Prostate gland (tissue), 2 donors: Measurements from ENCODE around the gene ROR1. TPM values are rescaled to one million over a fixed set of nuclear protein-coding genes. Genes with fewer than 3 reads are reported as not detected.

ENCODE experiments used
- DNase-seq: peaks from one replicate; pipeline ENCODE4 v3.0.0-alpha.2; 2019; ENCODE audit warnings: low spot score
- H3K27ac ChIP-seq, 2 donors: fragments of 200-600 bp; sonication (generic); 2 replicates each; pipeline ENCODE4 v1.5.1; 2017 to 2019
- H3K27me3 ChIP-seq: fragments of 200-600 bp; sonication (generic); replicated peaks from 2 replicates; pipeline ENCODE4 v1.5.1; 2019; ENCODE audit not compliant: insufficient read depth
- H3K36me3 ChIP-seq, 2 donors: fragments of 200-600 bp; sonication (generic); 1 replicate in 1 of 2; 2 replicates in 1 of 2; pipeline versions ENCODE4 v1.5.1 to v1.8.1; 2017 to 2019
- H3K4me1 ChIP-seq: fragments of 200-600 bp; sonication (generic); replicated peaks from 2 replicates; pipeline ENCODE4 v1.5.1; 2019
- H3K4me3 ChIP-seq, 2 donors: fragments of 200-600 bp; sonication (generic); 2 replicates each; pipeline ENCODE4 v1.5.1; 2017 to 2019
- H3K9me3 ChIP-seq: fragments of 200-600 bp; sonication (generic); 2 replicates; pipeline ENCODE4 v1.5.1; 2017
- POLR2A ChIP-seq: fragments of 450-650 bp; IDR thresholded peaks from one replicate; pipeline ENCODE4 v1.6.1; 2016; ENCODE audit warnings: antibody characterized with exemption, mild to moderate bottlenecking
- POLR2AphosphoS5 ChIP-seq: sonication (generic); formaldehyde crosslinking; IDR thresholded peaks from one replicate; pipeline ENCODE4 v1.6.1; 2017; ENCODE audit warnings: antibody characterized with exemption
- WGBS: methylation state at CpG from one replicate; pipeline ENCODE4 v1.1.5; 2018; 5-methylcytosine and 5-hydroxymethylcytosine counted together
- intact Hi-C: fragments of 100-400 bp; cut with DNase I; formaldehyde crosslinking; loops from one replicate; pipeline ENCODE4 v1.14.2; 2022
- total RNA-seq, 2 donors: library from RNA; depleted of rRNA; stranded (reverse); fragments of >200 nt; gene quantifications; one replicate each; pipeline ENCODE4 v1.1.0, GENCODE V29; 2016
- TF ChIP-seq, protein P1 (sequence below), 4 experiments: fragments of 200-600 bp in 2 of 4; fragments of 450-650 bp in 2 of 4; sonication (generic) in 2 of 4; IDR thresholded peaks; 1 replicate in 3 of 4; 2 replicates in 1 of 4; pipeline ENCODE4 v1.5.1; 2016 to 2019; ENCODE audit warnings: antibody characterized with exemption in 4 of 4, mild to moderate bottlenecking in 2 of 4, moderate library complexity in 2 of 4

The ROR1 gene
- total RNA-seq, 2 donors from 2014 or later: 7.3 to 11.1 TPM

GRCh38 chr1:63857478-63857877 is 83.7 kb downstream of the ROR1 start:
- Histone ChIP-seq H3K27ac (no peak overlapping the region), H3K9me3 (no peaks in the 10 kb centered on the region)
- 72% methylated on average over 2 of the region's 2 CpGs for WGBS

GRCh38 chr1:63858153-63858552 is 84.3 kb downstream of the ROR1 start:
- H3K4me3 ChIP-seq: no peak overlapping the region
- H3K27me3 ChIP-seq: no peaks in the 10 kb centered on the region
- H3K36me3 ChIP-seq: no peaks in the 10 kb centered on the region
- H3K27ac ChIP-seq: no peak overlapping the region
- no peaks in the 10 kb centered on the region for H3K4me1 ChIP-seq
- TF ChIP-seq POLR2A (no peak), POLR2AphosphoS5 (no peak)
- TF ChIP-seq, protein P1, sequence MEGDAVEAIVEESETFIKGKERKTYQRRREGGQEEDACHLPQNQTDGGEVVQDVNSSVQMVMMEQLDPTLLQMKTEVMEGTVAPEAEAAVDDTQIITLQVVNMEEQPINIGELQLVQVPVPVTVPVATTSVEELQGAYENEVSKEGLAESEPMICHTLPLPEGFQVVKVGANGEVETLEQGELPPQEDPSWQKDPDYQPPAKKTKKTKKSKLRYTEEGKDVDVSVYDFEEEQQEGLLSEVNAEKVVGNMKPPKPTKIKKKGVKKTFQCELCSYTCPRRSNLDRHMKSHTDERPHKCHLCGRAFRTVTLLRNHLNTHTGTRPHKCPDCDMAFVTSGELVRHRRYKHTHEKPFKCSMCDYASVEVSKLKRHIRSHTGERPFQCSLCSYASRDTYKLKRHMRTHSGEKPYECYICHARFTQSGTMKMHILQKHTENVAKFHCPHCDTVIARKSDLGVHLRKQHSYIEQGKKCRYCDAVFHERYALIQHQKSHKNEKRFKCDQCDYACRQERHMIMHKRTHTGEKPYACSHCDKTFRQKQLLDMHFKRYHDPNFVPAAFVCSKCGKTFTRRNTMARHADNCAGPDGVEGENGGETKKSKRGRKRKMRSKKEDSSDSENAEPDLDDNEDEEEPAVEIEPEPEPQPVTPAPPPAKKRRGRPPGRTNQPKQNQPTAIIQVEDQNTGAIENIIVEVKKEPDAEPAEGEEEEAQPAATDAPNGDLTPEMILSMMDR (IDR thresholded peaks at IDR 0.05): no peak
- intact Hi-C loops: no loop called here
- DNase-seq: no peak
- H3K9me3 ChIP-seq: no peaks in the 10 kb centered on the region

More at GRCh38 chr1:63857478-63857877, 83.7 kb downstream of the ROR1 start:
- Histone ChIP-seq H3K36me3 (no peaks in the 10 kb centered on the region), H3K27me3 (no peaks in the 10 kb centered on the region), H3K4me1 (no peaks in the 10 kb centered on the region), H3K4me3 (no peak overlapping the region)
- intact Hi-C loops: no loop called here
- TF ChIP-seq, protein P1 (IDR thresholded peaks at IDR 0.05): no peak
- DNase-seq: no peak

GRCh38 chr1:63859480-63860275 is 85.9 kb downstream of the ROR1 start:
- 86% methylated on average over 3 of the region's 3 CpGs for WGBS
- intact Hi-C loops: no loop called here
- H3K4me3 ChIP-seq: no peak overlapping the region

DNA sequence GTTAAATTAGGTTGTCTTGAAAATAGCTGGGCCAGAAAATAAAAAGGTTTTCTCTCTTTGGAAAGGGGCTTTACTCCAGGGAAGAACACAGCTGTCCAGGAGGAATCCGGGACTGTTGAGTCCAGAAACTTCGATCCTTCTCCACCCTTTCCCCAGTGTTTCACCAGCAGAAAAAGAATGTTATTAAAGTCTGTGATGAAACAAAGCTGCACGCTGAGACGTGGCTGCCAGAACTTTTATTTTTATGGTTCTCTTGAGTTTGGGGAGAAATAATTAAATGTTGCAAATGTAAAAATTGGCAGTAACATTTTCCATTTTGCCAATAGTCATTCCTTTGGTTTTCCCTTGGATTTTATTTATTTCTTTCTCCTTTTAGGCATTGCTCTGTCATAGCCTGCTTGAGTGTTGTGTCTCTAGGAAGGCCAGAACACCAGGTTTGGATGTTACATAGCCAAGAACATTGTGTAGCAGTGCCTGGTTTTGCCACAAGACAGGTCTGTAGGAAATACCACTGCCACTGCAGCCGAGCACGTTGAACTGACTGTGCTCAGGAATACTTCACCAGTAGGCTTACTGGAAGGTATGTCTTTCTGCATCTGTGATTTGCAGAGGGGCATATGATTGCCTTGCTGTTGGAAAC is 87.4 kb downstream of the ROR1 start:
- Histone ChIP-seq H3K27me3 (no peaks in the 10 kb centered on the region), H3K9me3 (no peaks in the 10 kb centered on the region), H3K36me3 (no peaks in the 10 kb centered on the region), H3K4me3 (no peak overlapping the region), H3K27ac (no peak overlapping the region), H3K4me1 (no peaks in the 10 kb centered on the region)
- intact Hi-C loops: no loop called here
- TF ChIP-seq POLR2A (no peak), POLR2AphosphoS5 (no peak)
- TF ChIP-seq, protein P1 (IDR thresholded peaks at IDR 0.05): no peak
- 47% methylated on average over 6 of the region's 6 CpGs for WGBS
- no peak for DNase-seq

More at GRCh38 chr1:63859480-63860275, 85.9 kb downstream of the ROR1 start:
- Histone ChIP-seq H3K4me1 (no peaks in the 10 kb centered on the region), H3K27ac (no peak overlapping the region), H3K36me3 (no peaks in the 10 kb centered on the region), H3K27me3 (no peaks in the 10 kb centered on the region), H3K9me3 (no peaks in the 10 kb centered on the region)
- TF ChIP-seq, protein P1 (IDR thresholded peaks at IDR 0.05): no peak
- TF ChIP-seq POLR2A (no peak), POLR2AphosphoS5 (no peak)
- DNase-seq: no peak

DNA sequence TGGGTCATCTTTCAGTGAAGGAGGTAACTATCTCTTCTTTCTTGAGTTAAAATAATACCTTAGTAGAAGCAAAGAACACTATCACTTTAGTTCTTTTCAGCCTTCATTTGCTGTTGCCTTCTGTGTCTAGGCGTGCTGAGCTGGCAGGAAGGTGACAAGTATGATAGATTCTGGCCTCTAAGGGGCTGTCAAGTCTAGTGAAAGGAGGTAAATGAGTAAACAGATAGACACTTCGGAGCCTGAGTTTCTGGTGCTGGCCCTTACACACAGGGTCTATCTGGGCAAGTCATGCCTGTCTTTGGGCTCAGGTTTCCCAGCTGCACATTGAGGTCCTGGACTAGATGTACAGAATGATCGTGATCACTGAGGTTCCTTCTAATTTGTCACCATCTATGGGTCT is 89.3 kb downstream of the ROR1 start:
- no peak for TF ChIP-seq POLR2AphosphoS5
- TF ChIP-seq, protein P1 (IDR thresholded peaks at IDR 0.05): no peak
- TF ChIP-seq POLR2A: no peak
- intact Hi-C loops: no loop called here
- Histone ChIP-seq H3K4me1 (no peaks in the 10 kb centered on the region), H3K27me3 (no peaks in the 10 kb centered on the region), H3K9me3 (no peaks in the 10 kb centered on the region), H3K36me3 (no peaks in the 10 kb centered on the region), H3K4me3 (no peak overlapping the region), H3K27ac (no peak overlapping the region)
- DNase-seq: no peak
- WGBS: 73% methylated on average over 3 of the region's 3 CpGs
